Measurements from ENCODE around the gene CAND2. TPM values are rescaled to one million over a fixed set of nuclear protein-coding genes. Genes with fewer than 3 reads are reported as not detected.

Gene CAND2
- total and polyA plus RNA-seq, 9 of the 15 experiments (the other 6 are each of a cell fraction or from before 2014, with no cell fraction given): 0.91 to 14.9 (median 4.3) TPM

GRCh38 chr3:12769761-12770160 is 26.7 kb upstream of the CAND2 start:
- DNase-seq (ENCODE audit: extremely low read depth in 1 of 4, low spot score in 3 of 4) (no peak), FAIRE-seq (no peak), ATAC-seq (no peak)
- BruUV-seq (replicated peaks): no TSS peak
- Histone ChIP-seq H3K9me3 (replicated peaks; ENCODE audit: control insufficient read depth, insufficient read depth, low read depth, low read length) (0 out of 2 replicates have a peak, but pooled peaks cover 1% of the 10 kb centered on the region), H3K79me2 (ENCODE audit: control insufficient read depth, insufficient read depth, low read length) (no peaks in the 10 kb centered on the region), H3K9ac (ENCODE audit: insufficient read depth in 1 of 2, low read depth in 2 of 2, low read length in 2 of 2) (no peak overlapping the region), H3K9me1 (ENCODE audit: control insufficient read depth, insufficient read depth, low read length) (no peaks in the 10 kb centered on the region), H3K27ac (ENCODE audit: extremely low read depth, low read depth, low read length) (no peak overlapping the region), H3K4me3 (no peak overlapping the region), H3K36me3 (ENCODE audit: control insufficient read depth, insufficient read depth, low read length) (no peaks in the 10 kb centered on the region), H2AFZ (ENCODE audit: low read depth, low read length) (peak overlapping the region; percentile 89; the same call in 1 of the 2 replicates), H3K27me3 (ENCODE audit: control insufficient read depth in 2 of 2, insufficient read depth in 2 of 2, low read length in 2 of 2) (peaks cover 16 to 45% of the 10 kb centered on the region in 2 experiments), H4K20me1 (replicated peaks; ENCODE audit: control insufficient read depth, insufficient read depth, low read length) (no peaks in the 10 kb centered on the region), H3K4me1 (replicated peaks in 1 of 2; ENCODE audit: control insufficient read depth in 2 of 2, insufficient read depth in 2 of 2, low read length in 2 of 2) (peaks cover 0 to 9% of the 10 kb centered on the region in 2 experiments; a peak in 3 of 5 replicates), H3K4me2 (ENCODE audit: insufficient read depth, low read length) (no peak overlapping the region)
- CTCF ChIA-PET (ENCODE audit: low intra/inter-chr PET ratio): no interaction called here
- peak; percentile 49 to 68 for TF ChIP-seq KDM1A (IDR thresholded peaks at IDR 0.05)
- no peak for TF ChIP-seq BRCA1 (IDR thresholded peaks at IDR 0.05)
- TF ChIP-seq BRCA1 (CRISPR knock-in tag; IDR thresholded peaks at IDR 0.05): no peak
- no peak for TF ChIP-seq RBM39 (optimal IDR thresholded peaks at IDR 0.05; ENCODE audit: low read depth, low read length)
- TF ChIP-seq MEF2A (IDR thresholded peaks at IDR 0.05; ENCODE audit: control insufficient read depth, low read depth, low read length): no peak
- TF ChIP-seq SMARCA5 (IDR thresholded peaks at IDR 0.05): peak; percentile 64
- TF ChIP-seq ZFP36 (IDR thresholded peaks at IDR 0.05; ENCODE audit: low read depth, low read length, partially characterized antibody): peak; percentile 72
- TF ChIP-seq RCOR1 (IDR thresholded peaks at IDR 0.05; ENCODE audit: borderline replicate concordance in 1 of 2, low read depth in 2 of 2, low read length in 2 of 2): 0 out of 4 replicates have a peak, but pooled peaks of 1 of the 2 experiments have one; percentile 10
- TF ChIP-seq BCOR (IDR thresholded peaks at IDR 0.05): peak; percentile 90
- no peak for TF ChIP-seq TAF9B (IDR thresholded peaks at IDR 0.05; ENCODE audit: partially characterized antibody)
- TF ChIP-seq HDAC2 (IDR thresholded peaks at IDR 0.05): peak; percentile 18; the same call in 1 of the 2 replicates
- peak; percentile 96 for TF ChIP-seq RBM25 (IDR thresholded peaks at IDR 0.05; ENCODE audit: low read depth, low read length, severe bottlenecking)
- peak; percentile 74 for TF ChIP-seq ADNP (tag; IDR thresholded peaks at IDR 0.05)
- POLR2A ChIA-PET: no interaction called here
- in situ Hi-C loops (cut with MboI): no loop called here
- 12% methylated on average over 2 of the region's 2 CpGs for WGBS (ENCODE audit: insufficient coverage, low coverage, missing lambda C conversion rate)
- intact Hi-C loops (cut with micrococcal nuclease): loop anchor here (1.0 kb wide), 1 partner anchor 63 kb away; no protein-coding TSS in a partner anchor

All from K562 (cell line).